IMR-90 (cell line): ENCODE data around the gene PIK3R5. TPM values are rescaled to one million over a fixed set of nuclear protein-coding genes. Genes with fewer than 3 reads are reported as not detected.

Source experiments
- ATAC-seq: fragments of 200-7000 bp; cut with Tn5 transposase; 2 replicates; pipeline ENCODE4 v1.9.1; 2020; ENCODE audit warnings: low read depth, mild to moderate bottlenecking, moderate library complexity
- BruUV-seq: library from RNA; stranded (reverse); fragments of 400-500 nt; replicated peaks from 2 replicates; lab custom pipeline; 2021; lab: Mats Ljungman, UMichigan
- CTCF ChIA-PET: fragments of 300-600 bp; formaldehyde crosslinking; extraction: SDS; loops from one replicate; lab custom pipeline; 2021; ENCODE audit warnings: antibody characterized with exemption; lab: Yijun Ruan, JAX
- POLR2A ChIA-PET: fragments of 300-600 bp; sonication (Branson Sonifier 250); formaldehyde crosslinking; loops from one replicate; lab custom pipeline; 2022; ENCODE audit warnings: antibody characterized with exemption; ENCODE audit not compliant: unreplicated experiment; lab: Charles Lee
- DNase-seq: peaks from one replicate; pipeline ENCODE4 v3.0.0; 2013
- H2AFZ ChIP-seq: replicated peaks from 2 replicates; pipeline ENCODE3; 2013; ENCODE audit warnings: low read length, mild to moderate bottlenecking; ENCODE audit not compliant: poor library complexity
- H2AK5ac ChIP-seq: 2 replicates; pipeline ENCODE4 v1.6.1; 2013; ENCODE audit warnings: low read depth, low read length, inconsistent platforms
- H2AK9ac ChIP-seq: replicated peaks from 2 replicates; pipeline ENCODE3; 2013; ENCODE audit warnings: mild to moderate bottlenecking, low read depth, low read length, moderate library complexity; ENCODE audit not compliant: poor library complexity
- H2BK120ac ChIP-seq: 2 replicates; pipeline ENCODE4 v1.6.1; 2013; ENCODE audit warnings: low read depth, low read length, inconsistent platforms
- H2BK15ac ChIP-seq: 3 replicates; pipeline ENCODE4 v1.6.1; 2013; ENCODE audit warnings: low read depth, low read length, inconsistent platforms
- H2BK20ac ChIP-seq: 2 replicates; pipeline ENCODE4 v1.6.1; 2013; ENCODE audit warnings: low read depth, mild to moderate bottlenecking, inconsistent platforms, low read length, moderate library complexity
- H2BK5ac ChIP-seq: 2 replicates; pipeline ENCODE4 v1.6.1; 2013; ENCODE audit warnings: mild to moderate bottlenecking, low read depth, low read length, inconsistent platforms; ENCODE audit not compliant: poor library complexity, severe bottlenecking
- H3K14ac ChIP-seq: replicated peaks from 2 replicates; pipeline ENCODE4 v1.6.1; 2013; ENCODE audit warnings: low read depth, low read length, inconsistent platforms
- H3K18ac ChIP-seq: 2 replicates; pipeline ENCODE4 v1.6.1; 2013; ENCODE audit warnings: low read depth, low read length, control low read depth
- H3K23ac ChIP-seq: 2 replicates; pipeline ENCODE4 v1.6.1; 2013; ENCODE audit warnings: low read depth, low read length, inconsistent platforms
- H3K27ac ChIP-seq: 2 replicates; pipeline ENCODE4 v1.5.1; 2013; ENCODE audit warnings: mild to moderate bottlenecking, control low read depth, low read length; ENCODE audit not compliant: insufficient read depth
- H3K27me3 ChIP-seq: 2 replicates; pipeline ENCODE4 v1.6.1; 2013; ENCODE audit warnings: low read length; ENCODE audit not compliant: control insufficient read depth, insufficient read depth
- H3K36me3 ChIP-seq: 2 replicates; pipeline ENCODE4 v1.6.1; 2013; ENCODE audit warnings: low read length, mixed read lengths; ENCODE audit not compliant: control insufficient read depth, insufficient read depth
- H3K4ac ChIP-seq: 2 replicates; pipeline ENCODE4 v1.6.1; 2013; ENCODE audit warnings: low read depth, low read length, inconsistent platforms
- H3K4me1 ChIP-seq: 2 replicates; pipeline ENCODE4 v1.6.1; 2013; ENCODE audit warnings: low read length, mixed read lengths; ENCODE audit not compliant: control insufficient read depth, insufficient read depth
- H3K4me2 ChIP-seq: 2 replicates; pipeline ENCODE4 v1.6.1; 2013; ENCODE audit warnings: low read depth, mild to moderate bottlenecking, control low read depth, low read length, moderate library complexity
- H3K4me3 ChIP-seq: 2 replicates; pipeline ENCODE4 v1.5.1; 2013; ENCODE audit warnings: low read depth, mild to moderate bottlenecking, control low read depth, low read length, moderate library complexity; ENCODE audit not compliant: insufficient read depth
- H3K56ac ChIP-seq: 2 replicates; pipeline ENCODE4 v1.6.1; 2013; ENCODE audit warnings: low read length, inconsistent platforms; ENCODE audit not compliant: insufficient read depth; ENCODE audit errors: extremely low read depth
- H3K79me1 ChIP-seq, 2 experiments: 2 replicates each; pipeline ENCODE4 v1.6.1; 2013; ENCODE audit warnings: low read length in 2 of 2, inconsistent platforms in 1 of 2, low read depth in 1 of 2
- H3K9ac ChIP-seq: 2 replicates; pipeline ENCODE4 v1.6.1; 2013; ENCODE audit warnings: low read depth, low read length, control low read depth
- H3K9me1 ChIP-seq: 2 replicates; pipeline ENCODE4 v1.6.1; 2013; ENCODE audit warnings: low read length, inconsistent platforms; ENCODE audit not compliant: insufficient read depth
- H3K9me3 ChIP-seq: 2 replicates; pipeline ENCODE4 v1.6.1; 2013; ENCODE audit warnings: low read length; ENCODE audit not compliant: control insufficient read depth, insufficient read depth
- H4K20me1 ChIP-seq: 2 replicates; pipeline ENCODE4 v1.6.1; 2013; ENCODE audit warnings: low read length, inconsistent platforms; ENCODE audit not compliant: insufficient read depth
- H4K5ac ChIP-seq: 2 replicates; pipeline ENCODE4 v1.6.1; 2013; ENCODE audit warnings: mild to moderate bottlenecking, low read depth, low read length, control low read depth
- H4K8ac ChIP-seq, 2 experiments: 2 replicates each; pipeline ENCODE4 v1.6.1; 2013; ENCODE audit warnings: low read depth in 2 of 2, low read length in 2 of 2, control low read depth in 1 of 2, inconsistent platforms in 1 of 2
- H4K91ac ChIP-seq: 2 replicates; pipeline ENCODE4 v1.6.1; 2013; ENCODE audit warnings: low read depth, low read length, inconsistent platforms; ENCODE audit not compliant: insufficient read depth
- BHLHE40 ChIP-seq: fragments of 150-350 bp; IDR thresholded peaks from 2 replicates; pipeline ENCODE4 v1.6.1; 2016; ENCODE audit warnings: mild to moderate bottlenecking, low read depth, low read length
- CEBPB ChIP-seq: IDR thresholded peaks from 2 replicates; pipeline ENCODE4 v1.6.1; 2012; ENCODE audit warnings: low read depth, low read length, improper control_type of control experiment
- CHD1 ChIP-seq: IDR thresholded peaks from 2 replicates; pipeline ENCODE4 v1.6.1; 2012; ENCODE audit warnings: low read depth, low read length, improper control_type of control experiment
- FOS ChIP-seq: fragments of 150-350 bp; IDR thresholded peaks from 2 replicates; pipeline ENCODE4 v1.6.1; 2016; ENCODE audit warnings: low read depth, low read length
- MAZ ChIP-seq: IDR thresholded peaks from 2 replicates; pipeline ENCODE4 v1.6.1; 2012; ENCODE audit warnings: low read depth, mild to moderate bottlenecking, low read length, improper control_type of control experiment, moderate library complexity, borderline replicate concordance
- MXI1 ChIP-seq: IDR thresholded peaks from 2 replicates; pipeline ENCODE4 v1.6.1; 2012; ENCODE audit warnings: low read depth, mild to moderate bottlenecking, low read length, moderate library complexity, borderline replicate concordance
- NFE2L2 ChIP-seq: fragments of 150-350 bp; IDR thresholded peaks from 2 replicates; pipeline ENCODE4 v1.6.1; 2016; ENCODE audit warnings: low read depth, mild to moderate bottlenecking, low read length
- POLR2A ChIP-seq: IDR thresholded peaks from 2 replicates; pipeline ENCODE4 v1.6.1; 2012; ENCODE audit warnings: mild to moderate bottlenecking, low read depth, low read length
- RAD21 ChIP-seq: IDR thresholded peaks from 2 replicates; pipeline ENCODE4 v1.6.1; 2012; ENCODE audit warnings: low read length, improper control_type of control experiment
- RCOR1 ChIP-seq: IDR thresholded peaks from 2 replicates; pipeline ENCODE4 v1.6.1; 2012; ENCODE audit warnings: mild to moderate bottlenecking, low read length, improper control_type of control experiment; ENCODE audit not compliant: insufficient replicate concordance
- RFX5 ChIP-seq: IDR thresholded peaks from 2 replicates; pipeline ENCODE4 v1.8.0; 2012; ENCODE audit warnings: low read depth, mild to moderate bottlenecking, low read length, moderate library complexity
- SMC3 ChIP-seq: fragments of 150-350 bp; IDR thresholded peaks from 2 replicates; pipeline ENCODE4 v1.6.1; 2016; ENCODE audit warnings: low read depth, mild to moderate bottlenecking, antibody characterized with exemption, low read length, moderate library complexity
- WGBS, 2 experiments: methylation state at CpG; one replicate each; pipeline versions ENCODE4 v1.1.5 to v1.1.7; 2013; ENCODE audit warnings: missing lambda C conversion rate in 2 of 2; ENCODE audit not compliant: insufficient read length in 1 of 2; ENCODE audit errors: extremely low coverage in 2 of 2; 5-methylcytosine and 5-hydroxymethylcytosine counted together
- dilution Hi-C: fragments of 300-500 bp; cut with HindIII; formaldehyde crosslinking; loops from one replicate; pipeline ENCODE4 v1.14.3; 2018; ENCODE audit warnings: low sequenced_read_pairs; ENCODE audit not compliant: unreplicated experiment
- in situ Hi-C: fragments of 300-500 bp; cut with MboI; formaldehyde crosslinking; loops from 3 replicates; pipeline ENCODE4 v1.14.3; 2019; ENCODE audit warnings: low sequenced_read_pairs, inconsistent platforms, mixed read lengths
- intact Hi-C: fragments of 100-400 bp; cut with micrococcal nuclease; formaldehyde crosslinking; loops from 2 replicates; pipeline ENCODE4 v1.10.0; 2022
- polyA plus RNA-seq, 3 experiments: library from polyadenylated mRNA; depleted of rRNA; stranded (reverse); fragments of >200 nt; gene quantifications; 2 replicates each; pipeline ENCODE4 v1.2.3, GENCODE V29; 2012; ENCODE audit warnings: low replicate concordance in 1 of 3
- total RNA-seq: library from RNA; depleted of rRNA; stranded (reverse); fragments of >200 nt; gene quantifications from 2 replicates; pipeline ENCODE4 v1.2.3, GENCODE V29; 2012
- TF ChIP-seq, protein P1 (sequence below): conservative IDR thresholded peaks from 2 replicates; pipeline ENCODE4 v1.5.1; 2012; ENCODE audit warnings: mild to moderate bottlenecking, low read depth, low read length, improper control_type of control experiment
- TF ChIP-seq, protein P2 (sequence below): fragments of 150-350 bp; IDR thresholded peaks from 2 replicates; pipeline ENCODE4 v1.6.1; 2016; ENCODE audit warnings: low read depth, mild to moderate bottlenecking, low read length, moderate library complexity, borderline replicate concordance

PIK3R5 gene
- total and polyA plus RNA-seq, 2 of the 4 experiments (the other 2 are of a cell fraction) = not detected

DNA sequence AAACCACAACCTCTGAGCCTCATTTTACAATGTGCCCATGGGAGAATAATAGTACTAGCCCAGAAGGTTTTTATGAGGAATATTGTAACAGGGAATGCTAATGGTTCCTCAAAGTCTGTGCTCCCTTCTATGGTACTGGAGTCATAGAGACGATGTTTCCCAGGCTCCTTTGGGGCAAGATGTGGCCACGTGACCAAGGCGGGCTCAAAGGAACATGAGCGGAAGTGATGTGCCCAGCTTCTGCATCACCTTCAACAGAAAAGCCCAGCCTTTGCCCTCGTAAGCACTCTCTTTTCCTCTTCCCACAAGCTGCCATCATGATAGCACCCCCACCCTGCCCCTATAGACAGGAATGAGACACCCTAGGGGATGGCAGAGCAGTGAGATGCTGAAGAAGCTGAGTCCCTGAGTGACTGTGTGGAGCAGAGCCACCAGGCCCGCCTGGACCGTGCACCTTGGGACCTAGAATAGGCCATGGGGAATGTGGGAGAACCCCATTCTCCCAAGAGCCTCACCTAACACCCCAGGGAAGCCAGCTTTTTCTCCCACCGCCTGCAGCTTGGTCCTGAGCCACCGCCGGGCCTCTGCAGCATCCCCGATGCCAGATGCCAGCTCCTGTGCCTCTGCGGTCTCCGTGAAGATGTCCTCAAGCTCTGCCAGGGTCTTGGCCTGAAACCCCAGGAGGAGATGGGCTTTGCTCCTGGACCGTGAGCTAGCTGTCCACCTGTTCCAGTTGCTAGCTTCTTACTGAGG is 75.9 kb downstream of the PIK3R5 start (continued):
- no peak for TF ChIP-seq SMC3

DNA sequence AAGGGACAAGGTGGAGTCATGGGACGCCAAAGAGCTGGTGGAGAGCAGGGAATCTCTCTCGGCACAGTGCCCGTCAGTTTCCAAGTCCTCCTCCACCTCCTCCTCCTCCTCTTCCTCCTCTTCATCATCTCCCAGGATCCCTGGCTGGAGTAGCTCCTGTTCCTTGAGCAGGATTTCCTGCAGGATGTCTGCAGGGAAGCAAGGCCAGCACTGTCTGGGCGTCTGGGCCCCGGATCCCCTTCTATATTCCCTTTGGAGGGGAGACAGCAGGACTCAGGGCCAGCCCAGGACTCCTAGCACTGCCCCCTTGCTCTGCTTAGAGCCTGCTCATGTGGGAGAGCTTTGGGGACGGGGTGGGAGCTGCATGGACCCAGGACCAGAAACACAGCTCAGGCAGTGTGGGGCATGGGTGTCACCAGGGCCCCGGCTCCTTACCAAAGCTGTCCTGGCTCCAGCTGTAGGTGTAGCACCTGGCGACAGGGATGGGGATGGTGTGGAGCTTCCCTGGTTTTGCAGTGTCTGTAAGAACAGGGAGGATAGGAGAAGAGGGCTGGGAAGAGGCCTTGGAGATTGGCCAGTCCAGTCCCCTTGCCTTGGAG is 76.7 kb downstream of the PIK3R5 start:
- H3K27ac ChIP-seq = no peak overlapping the region
- no peak overlapping the region for H3K4me2 ChIP-seq
- 50% methylated on average over 2 of the region's 8 CpGs; no CpG with 5 or more reads in 1 of the 2 experiments for WGBS, 2 experiments
- no peak overlapping the region for H3K56ac ChIP-seq
- POLR2A ChIA-PET = no interaction called here
- H2BK5ac ChIP-seq = no peak overlapping the region
- H2AK5ac ChIP-seq = no peak overlapping the region
- H3K79me1 ChIP-seq = no peaks in the 10 kb centered on the region
- H4K91ac ChIP-seq = no peak overlapping the region
- H4K20me1 ChIP-seq = no peaks in the 10 kb centered on the region
- in situ Hi-C loops (no loop called here), dilution Hi-C loops (no loop called here), intact Hi-C loops (no loop called here)
- no peak overlapping the region for H2AK9ac ChIP-seq
- no peaks in the 10 kb centered on the region; the same call in 1 of the 2 replicates for H3K27me3 ChIP-seq
- H3K9me1 ChIP-seq = no peaks in the 10 kb centered on the region
- no peak overlapping the region for H2BK15ac ChIP-seq
- no peaks in the 10 kb centered on the region; the same call in 1 of the 2 replicates for H3K9me3 ChIP-seq
- DNase-seq = no peak
- no peak overlapping the region for H2AFZ ChIP-seq
- no peak overlapping the region for H3K23ac ChIP-seq
- no peak overlapping the region for H3K4me3 ChIP-seq
- no peak overlapping the region for H2BK120ac ChIP-seq
- ATAC-seq = no peak
- CTCF ChIA-PET = interaction anchor here (0.9 kb wide), 1 partner anchor 634 kb away, joined by 3 read pairs; no protein-coding TSS in a partner anchor
- no peak overlapping the region for H2BK20ac ChIP-seq
- H3K18ac ChIP-seq = no peak overlapping the region
- H4K8ac ChIP-seq = no peak overlapping the region
- no peak overlapping the region for H3K4ac ChIP-seq
- no TSS peak for BruUV-seq
- H3K9ac ChIP-seq = no peak overlapping the region
- H3K4me1 ChIP-seq = no peaks in the 10 kb centered on the region
- H4K5ac ChIP-seq = no peak overlapping the region
- H3K14ac ChIP-seq = no peak overlapping the region
- H3K36me3 ChIP-seq = no peaks in the 10 kb centered on the region
- TF ChIP-seq MAZ (no peak), CEBPB (no peak), BHLHE40 (no peak), RCOR1 (no peak), FOS (no peak), CHD1 (no peak), SMC3 (no peak), RFX5 (no peak), RAD21 (no peak), POLR2A (no peak), NFE2L2 (no peak), MXI1 (no peak)
- TF ChIP-seq, protein P1, sequence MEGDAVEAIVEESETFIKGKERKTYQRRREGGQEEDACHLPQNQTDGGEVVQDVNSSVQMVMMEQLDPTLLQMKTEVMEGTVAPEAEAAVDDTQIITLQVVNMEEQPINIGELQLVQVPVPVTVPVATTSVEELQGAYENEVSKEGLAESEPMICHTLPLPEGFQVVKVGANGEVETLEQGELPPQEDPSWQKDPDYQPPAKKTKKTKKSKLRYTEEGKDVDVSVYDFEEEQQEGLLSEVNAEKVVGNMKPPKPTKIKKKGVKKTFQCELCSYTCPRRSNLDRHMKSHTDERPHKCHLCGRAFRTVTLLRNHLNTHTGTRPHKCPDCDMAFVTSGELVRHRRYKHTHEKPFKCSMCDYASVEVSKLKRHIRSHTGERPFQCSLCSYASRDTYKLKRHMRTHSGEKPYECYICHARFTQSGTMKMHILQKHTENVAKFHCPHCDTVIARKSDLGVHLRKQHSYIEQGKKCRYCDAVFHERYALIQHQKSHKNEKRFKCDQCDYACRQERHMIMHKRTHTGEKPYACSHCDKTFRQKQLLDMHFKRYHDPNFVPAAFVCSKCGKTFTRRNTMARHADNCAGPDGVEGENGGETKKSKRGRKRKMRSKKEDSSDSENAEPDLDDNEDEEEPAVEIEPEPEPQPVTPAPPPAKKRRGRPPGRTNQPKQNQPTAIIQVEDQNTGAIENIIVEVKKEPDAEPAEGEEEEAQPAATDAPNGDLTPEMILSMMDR = no peak
- TF ChIP-seq, protein P2, sequence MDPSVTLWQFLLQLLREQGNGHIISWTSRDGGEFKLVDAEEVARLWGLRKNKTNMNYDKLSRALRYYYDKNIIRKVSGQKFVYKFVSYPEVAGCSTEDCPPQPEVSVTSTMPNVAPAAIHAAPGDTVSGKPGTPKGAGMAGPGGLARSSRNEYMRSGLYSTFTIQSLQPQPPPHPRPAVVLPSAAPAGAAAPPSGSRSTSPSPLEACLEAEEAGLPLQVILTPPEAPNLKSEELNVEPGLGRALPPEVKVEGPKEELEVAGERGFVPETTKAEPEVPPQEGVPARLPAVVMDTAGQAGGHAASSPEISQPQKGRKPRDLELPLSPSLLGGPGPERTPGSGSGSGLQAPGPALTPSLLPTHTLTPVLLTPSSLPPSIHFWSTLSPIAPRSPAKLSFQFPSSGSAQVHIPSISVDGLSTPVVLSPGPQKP = no peak
